ENCODE data around the gene SEMA7A.

DNA sequence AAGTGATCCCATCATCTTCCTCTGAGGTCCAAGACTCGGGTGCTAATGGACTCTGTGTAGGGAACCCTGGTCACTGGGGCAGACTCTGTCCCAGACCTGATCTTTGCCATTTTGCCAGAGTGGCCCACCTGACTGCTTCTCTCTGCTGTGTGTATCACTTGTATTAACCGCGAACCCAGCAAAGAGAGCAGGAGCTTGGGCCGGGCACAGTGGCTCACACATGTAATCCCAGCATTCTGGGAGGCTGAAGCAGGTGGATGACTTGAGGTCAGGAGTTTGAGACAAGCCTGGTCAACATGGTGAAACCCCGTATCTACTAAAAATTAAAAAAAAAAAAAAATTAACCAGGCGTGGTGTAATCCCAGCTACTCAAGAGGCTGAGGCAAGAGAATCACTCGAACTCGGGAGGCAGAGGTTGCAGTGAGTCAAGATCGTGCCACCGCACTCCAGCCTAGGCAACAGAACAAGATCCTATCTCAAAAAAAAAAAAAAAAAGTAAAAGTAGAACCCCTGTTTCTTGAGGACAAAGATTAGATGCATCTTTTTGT is 33.4 kb downstream of the SEMA7A start:
- TF ChIP-seq, protein P1, sequence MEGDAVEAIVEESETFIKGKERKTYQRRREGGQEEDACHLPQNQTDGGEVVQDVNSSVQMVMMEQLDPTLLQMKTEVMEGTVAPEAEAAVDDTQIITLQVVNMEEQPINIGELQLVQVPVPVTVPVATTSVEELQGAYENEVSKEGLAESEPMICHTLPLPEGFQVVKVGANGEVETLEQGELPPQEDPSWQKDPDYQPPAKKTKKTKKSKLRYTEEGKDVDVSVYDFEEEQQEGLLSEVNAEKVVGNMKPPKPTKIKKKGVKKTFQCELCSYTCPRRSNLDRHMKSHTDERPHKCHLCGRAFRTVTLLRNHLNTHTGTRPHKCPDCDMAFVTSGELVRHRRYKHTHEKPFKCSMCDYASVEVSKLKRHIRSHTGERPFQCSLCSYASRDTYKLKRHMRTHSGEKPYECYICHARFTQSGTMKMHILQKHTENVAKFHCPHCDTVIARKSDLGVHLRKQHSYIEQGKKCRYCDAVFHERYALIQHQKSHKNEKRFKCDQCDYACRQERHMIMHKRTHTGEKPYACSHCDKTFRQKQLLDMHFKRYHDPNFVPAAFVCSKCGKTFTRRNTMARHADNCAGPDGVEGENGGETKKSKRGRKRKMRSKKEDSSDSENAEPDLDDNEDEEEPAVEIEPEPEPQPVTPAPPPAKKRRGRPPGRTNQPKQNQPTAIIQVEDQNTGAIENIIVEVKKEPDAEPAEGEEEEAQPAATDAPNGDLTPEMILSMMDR (IDR thresholded peaks at IDR 0.05), result no peak
- no peak for TF ChIP-seq POLR2A (IDR thresholded peaks at IDR 0.05)
